ENCODE results near the gene CDC42EP5. TPM values are rescaled to one million over a fixed set of nuclear protein-coding genes. Genes with fewer than 3 reads are reported as not detected.
"Not testable (repeated sequence)": the region's sequence is repeated elsewhere in the genome, so short reads cannot be mapped to it uniquely, and the experiment has no call there.

CDC42EP5 gene
- total RNA-seq, 1 donor from 2014 or later: 6.7 TPM

DNA sequence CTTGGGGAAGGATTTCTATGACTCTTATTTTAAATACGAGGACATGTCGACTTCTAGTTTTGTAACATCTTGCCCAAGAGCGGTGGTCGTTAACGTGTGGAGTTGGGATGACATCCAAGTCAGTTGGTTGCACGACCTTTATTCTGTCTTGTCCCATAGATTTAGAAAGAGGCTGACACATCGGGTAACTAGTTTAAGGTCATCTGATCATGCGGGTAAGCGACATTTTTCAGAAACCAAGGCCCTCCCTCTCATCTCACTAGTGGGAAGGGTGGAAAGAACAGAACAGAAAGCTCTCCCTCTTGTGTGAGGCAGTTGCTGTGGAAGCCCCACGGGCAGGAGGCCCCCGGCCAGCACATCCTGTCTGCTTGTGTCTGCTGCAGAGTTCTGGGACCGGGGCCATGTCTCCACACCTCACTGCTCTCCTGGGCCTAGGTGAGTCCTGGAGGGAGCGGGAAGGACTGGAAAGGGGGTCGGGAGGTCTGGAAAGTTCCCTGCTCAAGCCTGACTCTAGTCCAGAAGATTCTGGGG, 29.5 kb upstream of the CDC42EP5 start, which contains the start of gene LAIR2:
Gene LAIR2, plus strand, starts transcription at position 314 of the 531 bp plus-strand sequence. Its CDS starts 88 bp downstream, at position 402.
- TF ChIP-seq, protein P1, sequence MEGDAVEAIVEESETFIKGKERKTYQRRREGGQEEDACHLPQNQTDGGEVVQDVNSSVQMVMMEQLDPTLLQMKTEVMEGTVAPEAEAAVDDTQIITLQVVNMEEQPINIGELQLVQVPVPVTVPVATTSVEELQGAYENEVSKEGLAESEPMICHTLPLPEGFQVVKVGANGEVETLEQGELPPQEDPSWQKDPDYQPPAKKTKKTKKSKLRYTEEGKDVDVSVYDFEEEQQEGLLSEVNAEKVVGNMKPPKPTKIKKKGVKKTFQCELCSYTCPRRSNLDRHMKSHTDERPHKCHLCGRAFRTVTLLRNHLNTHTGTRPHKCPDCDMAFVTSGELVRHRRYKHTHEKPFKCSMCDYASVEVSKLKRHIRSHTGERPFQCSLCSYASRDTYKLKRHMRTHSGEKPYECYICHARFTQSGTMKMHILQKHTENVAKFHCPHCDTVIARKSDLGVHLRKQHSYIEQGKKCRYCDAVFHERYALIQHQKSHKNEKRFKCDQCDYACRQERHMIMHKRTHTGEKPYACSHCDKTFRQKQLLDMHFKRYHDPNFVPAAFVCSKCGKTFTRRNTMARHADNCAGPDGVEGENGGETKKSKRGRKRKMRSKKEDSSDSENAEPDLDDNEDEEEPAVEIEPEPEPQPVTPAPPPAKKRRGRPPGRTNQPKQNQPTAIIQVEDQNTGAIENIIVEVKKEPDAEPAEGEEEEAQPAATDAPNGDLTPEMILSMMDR (conservative IDR thresholded peaks at IDR 0.05): no peak
- no peak for DNase-seq (ENCODE audit: low read depth, low spot score)
- Mint-ChIP-seq H3K4me1 (no peaks in the 10 kb centered on the region), H3K27ac (ENCODE audit: unreplicated experiment) (no peak within 1 kb of the TSS), H3K27me3 (ENCODE audit: low read depth) (peaks cover 7% of the 10 kb centered on the region), H3K9me3 (no peaks in the 10 kb centered on the region), H3K4me3 (no peak within 1 kb of the TSS), H3K36me3 (ENCODE audit: low read depth) (peaks cover 3% of the 10 kb centered on the region)

DNA sequence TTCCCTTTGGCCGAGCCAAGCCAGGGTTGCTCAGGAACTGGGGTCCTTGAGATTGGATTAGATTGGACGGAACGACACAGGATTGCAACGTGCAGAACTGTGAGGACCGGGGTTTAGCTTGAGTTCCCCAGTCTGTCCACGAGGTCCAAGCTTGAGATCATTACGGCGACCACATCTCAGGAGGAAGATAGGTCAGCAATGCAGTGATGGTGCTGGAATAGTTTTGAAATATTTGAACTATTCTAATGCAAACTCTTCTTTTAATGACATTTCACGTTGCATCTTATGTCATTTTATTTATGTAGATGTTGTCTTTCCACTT, 25.3 kb upstream of the CDC42EP5 start:
- not testable (repeated sequence) for H3K4me3 Mint-ChIP-seq; H3K36me3 Mint-ChIP-seq (ENCODE audit: low read depth); H3K9me3 Mint-ChIP-seq; DNase-seq (ENCODE audit: low read depth, low spot score); H3K4me1 Mint-ChIP-seq; H3K27ac Mint-ChIP-seq (ENCODE audit: unreplicated experiment)
- H3K27me3 Mint-ChIP-seq (ENCODE audit: low read depth): peaks cover 16% of the 10 kb centered on the region

DNA sequence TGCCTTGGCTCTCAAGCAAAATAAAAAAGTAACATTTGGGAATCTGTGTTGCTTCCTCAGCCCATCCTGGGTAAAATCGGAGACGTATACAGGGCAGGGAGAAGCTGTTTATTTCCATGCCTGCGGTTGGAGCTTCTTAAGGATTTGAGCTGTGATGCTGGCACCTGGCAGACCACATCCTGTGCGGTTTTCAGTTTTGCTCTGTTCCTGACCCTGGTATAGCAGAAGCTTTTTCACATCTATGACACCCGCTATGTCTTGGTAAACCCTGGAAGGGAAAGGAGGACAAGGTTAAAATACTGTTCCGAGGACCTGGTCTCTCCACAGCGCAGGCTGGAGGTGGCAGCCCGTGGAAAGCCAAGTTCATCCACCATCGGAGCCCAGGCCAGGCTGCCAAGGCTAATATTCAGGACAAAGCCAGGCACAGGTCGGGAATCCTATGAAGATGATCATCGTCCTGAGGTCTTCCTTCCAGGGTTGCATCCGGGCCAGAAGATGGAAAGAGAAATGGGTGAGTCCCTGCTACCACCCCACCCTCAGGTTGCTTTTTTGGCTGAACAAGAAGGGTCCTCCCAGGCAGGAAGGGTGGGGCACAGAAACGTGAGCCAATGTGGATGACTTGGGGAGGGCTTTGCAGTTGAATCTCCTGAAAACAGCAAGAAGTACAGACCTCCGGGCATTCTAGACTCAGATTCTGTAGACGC, 24.8 kb upstream of the CDC42EP5 start:
- H3K9me3 Mint-ChIP-seq; DNase-seq (ENCODE audit: low read depth, low spot score); H3K4me1 Mint-ChIP-seq; H3K36me3 Mint-ChIP-seq (ENCODE audit: low read depth); H3K4me3 Mint-ChIP-seq; H3K27ac Mint-ChIP-seq (ENCODE audit: unreplicated experiment): not testable (repeated sequence)
- H3K27me3 Mint-ChIP-seq (ENCODE audit: low read depth): peaks cover 19% of the 10 kb centered on the region

DNA sequence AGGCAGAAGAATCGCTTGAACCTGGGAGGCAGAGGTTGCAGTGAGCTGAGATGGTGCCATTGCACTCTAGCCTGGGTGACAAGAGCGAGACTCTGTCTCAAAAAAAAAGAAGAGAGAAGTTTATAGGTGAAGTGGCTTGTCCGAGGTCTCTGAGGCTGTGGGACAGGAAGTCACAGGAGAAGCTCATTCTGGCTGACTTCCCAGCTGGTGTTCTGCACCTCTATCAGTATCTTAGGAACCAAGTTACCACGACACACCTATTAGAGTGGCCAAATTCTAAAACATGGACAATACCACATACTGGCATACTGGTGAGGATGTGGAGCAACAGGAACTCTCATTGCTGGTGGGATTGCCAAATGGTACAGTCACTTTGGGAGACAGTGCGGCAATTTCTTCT, 22.2 kb upstream of the CDC42EP5 start:
- H3K9me3 Mint-ChIP-seq; DNase-seq (ENCODE audit: low read depth, low spot score); H3K4me1 Mint-ChIP-seq; H3K27ac Mint-ChIP-seq (ENCODE audit: unreplicated experiment); H3K4me3 Mint-ChIP-seq; H3K36me3 Mint-ChIP-seq (ENCODE audit: low read depth): not testable (repeated sequence)
- H3K27me3 Mint-ChIP-seq (ENCODE audit: low read depth): peaks cover 31% of the 10 kb centered on the region

DNA sequence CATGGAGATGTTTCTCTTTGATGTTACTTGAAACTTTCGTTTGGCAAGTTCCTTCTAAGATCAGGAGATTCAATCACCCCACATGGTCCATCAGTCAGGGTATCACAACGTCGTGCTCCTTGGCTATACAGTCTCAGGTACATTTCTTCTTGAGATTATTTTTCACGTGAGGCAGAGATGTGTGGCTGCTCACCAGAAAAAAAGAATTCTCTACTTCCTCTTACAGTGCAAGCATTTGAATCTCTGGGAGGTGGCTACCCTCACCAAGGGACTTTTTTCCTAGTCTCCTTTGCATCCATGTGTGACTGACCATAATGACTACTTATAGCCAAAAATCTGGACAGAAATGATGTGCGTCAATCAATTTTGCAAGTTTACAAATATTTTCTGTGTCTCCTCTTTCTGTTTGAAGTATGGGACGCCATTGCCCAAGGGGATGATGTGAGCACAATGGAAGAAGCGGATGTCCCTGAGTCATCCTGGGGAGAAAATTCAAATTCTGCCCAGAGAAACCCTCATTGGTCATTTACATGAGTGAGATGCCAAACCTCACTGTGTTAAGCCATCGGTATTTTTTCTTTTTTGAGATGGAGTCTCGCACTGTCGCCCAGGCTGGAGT, 21.0 kb upstream of the CDC42EP5 start:
- Mint-ChIP-seq H3K4me1 (no peaks in the 10 kb centered on the region), H3K27me3 (ENCODE audit: low read depth) (peaks cover 39% of the 10 kb centered on the region), H3K4me3 (no peak overlapping the region), H3K27ac (ENCODE audit: unreplicated experiment) (no peak overlapping the region), H3K9me3 (peaks cover 3% of the 10 kb centered on the region), H3K36me3 (ENCODE audit: low read depth) (no peaks in the 10 kb centered on the region)
- no peak for DNase-seq (ENCODE audit: low read depth, low spot score)
- TF ChIP-seq, protein P1 (conservative IDR thresholded peaks at IDR 0.05): no peak

DNA sequence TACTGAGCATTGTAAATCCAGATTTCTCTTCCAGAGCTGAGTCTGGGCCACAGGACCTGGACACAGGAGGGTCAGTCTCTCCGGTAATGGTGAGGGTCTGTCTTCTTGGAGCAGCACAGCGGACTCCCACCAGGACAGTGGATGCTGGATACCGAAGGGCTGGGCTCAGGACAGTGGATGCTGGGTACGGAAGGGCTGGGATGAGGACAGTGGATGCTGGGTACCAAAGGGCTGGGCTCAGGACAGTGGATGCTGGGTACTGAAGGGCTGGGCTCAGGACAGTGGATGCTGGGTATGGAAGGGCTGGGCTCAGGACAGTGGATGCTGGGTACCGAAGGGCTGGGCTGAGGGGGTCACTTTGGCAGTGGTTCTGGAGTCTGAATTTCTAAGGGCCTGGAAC, 20.0 kb upstream of the CDC42EP5 start:
- not testable (repeated sequence) for H3K27ac Mint-ChIP-seq (ENCODE audit: unreplicated experiment); H3K4me3 Mint-ChIP-seq; DNase-seq (ENCODE audit: low read depth, low spot score); H3K36me3 Mint-ChIP-seq (ENCODE audit: low read depth); H3K9me3 Mint-ChIP-seq; H3K4me1 Mint-ChIP-seq
- peaks cover 41% of the 10 kb centered on the region for H3K27me3 Mint-ChIP-seq (ENCODE audit: low read depth)

DNA sequence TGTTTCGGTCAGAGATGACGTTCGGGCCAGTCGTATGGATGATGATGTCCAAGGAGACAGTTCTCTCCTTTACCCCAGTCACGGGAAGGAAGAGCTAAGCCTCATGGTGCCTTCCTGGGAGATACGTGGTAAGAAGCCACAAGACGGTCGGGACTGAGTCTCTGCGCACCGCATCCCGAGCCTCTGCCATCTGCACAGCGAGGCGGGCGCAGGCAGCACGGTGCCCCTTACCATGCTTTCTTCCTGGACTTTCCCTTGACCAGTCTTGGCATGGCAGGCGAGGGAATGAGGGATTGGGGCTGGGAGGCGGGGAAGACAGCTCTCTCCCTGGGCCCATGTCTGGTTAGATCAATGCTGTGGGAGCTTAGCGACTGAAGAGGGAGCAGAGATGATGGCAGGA, 19.5 kb upstream of the CDC42EP5 start:
- TF ChIP-seq, protein P1 (conservative IDR thresholded peaks at IDR 0.05): no peak
- no peaks in the 10 kb centered on the region for H3K36me3 Mint-ChIP-seq (ENCODE audit: low read depth)
- DNase-seq (ENCODE audit: low read depth, low spot score): no peak
- H3K9me3 Mint-ChIP-seq: peaks cover 3% of the 10 kb centered on the region
- H3K27ac Mint-ChIP-seq (ENCODE audit: unreplicated experiment): no peak overlapping the region
- H3K4me3 Mint-ChIP-seq: no peak overlapping the region
- H3K4me1 Mint-ChIP-seq: no peaks in the 10 kb centered on the region
- peaks cover 39% of the 10 kb centered on the region for H3K27me3 Mint-ChIP-seq (ENCODE audit: low read depth)
